TTC549 (cell line): Measurements from ENCODE around the gene NUDT15.
"Not testable (repeated sequence)": the region's sequence is repeated elsewhere in the genome, so short reads cannot be mapped to it uniquely, and the experiment has no call there.

Experiments used
- FAIRE-seq: peaks from 2 replicates; lab custom pipeline; 2012; peaks lifted over from hg19 to GRCh38; lab: Jason Lieb, UNC

Gene NUDT15

GRCh38 chr13:48043789-48044503 is 6.4 kb downstream of the NUDT15 start:
- FAIRE-seq: no peak

- no peak for FAIRE-seq
Measured at GRCh38 chr13:48050550-48050949, 13.0 kb downstream of the NUDT15 start.

GRCh38 chr13:48054601-48055000 is 17.1 kb downstream of the NUDT15 start:
- FAIRE-seq: no peak

- FAIRE-seq: no peak
Measured at GRCh38 chr13:48055712-48056111, 18.2 kb downstream of the NUDT15 start.

- not testable (repeated sequence) for FAIRE-seq
Measured at GRCh38 chr13:48058536-48058935, 21.0 kb downstream of the NUDT15 start.

- FAIRE-seq: not testable (repeated sequence)
Measured at GRCh38 chr13:48059951-48060350, 22.4 kb downstream of the NUDT15 start.

- no peak for FAIRE-seq
Measured at GRCh38 chr13:48066310-48066989, 28.9 kb downstream of the NUDT15 start.

- no peak for FAIRE-seq
Measured at GRCh38 chr13:48068036-48068435, 30.5 kb downstream of the NUDT15 start.

GRCh38 chr13:48068952-48069351 is 31.4 kb downstream of the NUDT15 start:
- no peak for FAIRE-seq

- no peak for FAIRE-seq
Measured at GRCh38 chr13:48069573-48069972, 32.0 kb downstream of the NUDT15 start.

- no peak for FAIRE-seq
Measured at GRCh38 chr13:48070942-48071341, 33.4 kb downstream of the NUDT15 start.

GRCh38 chr13:48072304-48072703 is 34.8 kb downstream of the NUDT15 start:
- FAIRE-seq: no peak

- no peak for FAIRE-seq
Measured at GRCh38 chr13:48072787-48073186, 35.3 kb downstream of the NUDT15 start.

- no peak for FAIRE-seq
Measured at GRCh38 chr13:48074006-48074405, 36.5 kb downstream of the NUDT15 start.

GRCh38 chr13:48078251-48078656 is 40.7 kb downstream of the NUDT15 start:
- FAIRE-seq: no peak

- no peak for FAIRE-seq
Measured at GRCh38 chr13:48081739-48082138, 44.2 kb downstream of the NUDT15 start.

GRCh38 chr13:48086272-48086671 is 48.7 kb downstream of the NUDT15 start:
- FAIRE-seq: no peak

GRCh38 chr13:48093588-48093987 is 56.1 kb downstream of the NUDT15 start:
- no peak for FAIRE-seq

GRCh38 chr13:48094404-48094780 is 56.9 kb downstream of the NUDT15 start:
- no peak for FAIRE-seq

- no peak for FAIRE-seq
Measured at GRCh38 chr13:48094781-48095502, 57.4 kb downstream of the NUDT15 start, which contains the start of gene MED4. TSS of gene MED4 (minus strand) at chr13:48095104. CDS start at chr13:48095078, 26 bp downstream.

GRCh38 chr13:48096670-48097069 is 59.1 kb downstream of the NUDT15 start:
- no peak for FAIRE-seq
